ENCODE results near the gene HCAR2. TPM values are rescaled to one million over a fixed set of nuclear protein-coding genes. Genes with fewer than 3 reads are reported as not detected.

The HCAR2 gene
- total and polyA plus RNA-seq, 2 of the 4 experiments (the other 2 are of a cell fraction), result not detected

DNA sequence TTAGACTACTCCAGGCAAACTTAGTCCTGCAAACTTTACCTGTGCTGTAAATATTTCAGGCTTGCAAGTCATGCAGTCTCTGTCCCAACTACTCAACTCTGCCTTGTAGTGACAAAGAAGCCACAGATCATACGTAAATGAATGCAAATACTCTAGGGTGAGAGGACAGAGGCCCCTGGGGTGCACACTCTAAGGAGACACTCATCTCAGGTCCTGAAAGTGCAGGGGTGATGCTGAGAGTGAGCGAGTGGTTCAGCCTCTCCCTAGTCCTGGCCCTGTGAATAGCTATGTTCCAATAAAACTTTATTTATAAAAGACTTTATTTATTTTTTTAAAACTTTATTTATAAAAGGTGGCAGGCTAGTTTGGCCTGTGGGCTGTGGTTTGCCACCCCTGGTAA, 34.9 kb downstream of the HCAR2 start:
- Histone ChIP-seq H3K9ac (ENCODE audit: low read depth, low read length) (no peak overlapping the region), H4K20me1 (ENCODE audit: insufficient read depth, low read length) (no peaks in the 10 kb centered on the region), H2BK20ac (ENCODE audit: low read depth, low read length) (no peak overlapping the region), H2BK5ac (ENCODE audit: low read depth, low read length, poor library complexity, severe bottlenecking) (no peak overlapping the region), H3K4ac (ENCODE audit: low read depth, low read length) (no peak overlapping the region), H2AK9ac (replicated peaks; ENCODE audit: low read depth, low read length, poor library complexity) (no peak overlapping the region), H2BK120ac (ENCODE audit: low read depth, low read length) (no peak overlapping the region), H3K14ac (replicated peaks; ENCODE audit: low read depth, low read length) (no peak overlapping the region), H3K27ac (ENCODE audit: insufficient read depth, low read length) (no peak overlapping the region), H3K23ac (ENCODE audit: low read depth, low read length) (no peak overlapping the region), H4K5ac (ENCODE audit: low read depth, low read length) (no peak overlapping the region), H3K79me1 (ENCODE audit: low read depth in 1 of 2, low read length in 2 of 2) (no peaks in the 10 kb centered on the region), H3K4me1 (ENCODE audit: control insufficient read depth, insufficient read depth, low read length) (peaks cover 3% of the 10 kb centered on the region), H4K8ac (ENCODE audit: low read depth in 2 of 2, low read length in 2 of 2) (no peak overlapping the region), H3K4me2 (ENCODE audit: low read depth, low read length) (no peak overlapping the region), H4K91ac (ENCODE audit: insufficient read depth, low read depth, low read length) (no peak overlapping the region), H3K18ac (ENCODE audit: low read depth, low read length) (no peak overlapping the region), H2AFZ (replicated peaks; ENCODE audit: low read length, poor library complexity) (no peak overlapping the region), H2AK5ac (ENCODE audit: low read depth, low read length) (no peak overlapping the region), H3K9me1 (ENCODE audit: insufficient read depth, low read length) (no peaks in the 10 kb centered on the region), H3K36me3 (ENCODE audit: control insufficient read depth, insufficient read depth, low read length) (no peaks in the 10 kb centered on the region), H3K27me3 (ENCODE audit: control insufficient read depth, insufficient read depth, low read length) (no peaks in the 10 kb centered on the region), H3K4me3 (ENCODE audit: insufficient read depth, low read depth, low read length) (no peak overlapping the region), H3K56ac (ENCODE audit: extremely low read depth, insufficient read depth, low read length) (no peak overlapping the region), H2BK15ac (ENCODE audit: low read depth, low read length) (no peak overlapping the region), H3K9me3 (ENCODE audit: control insufficient read depth, insufficient read depth, low read length) (no peaks in the 10 kb centered on the region)
- ChIA-PET POLR2A (ENCODE audit: unreplicated experiment) (interaction anchor here (0.5 to 0.6 kb wide), 2 partner anchors 51 to 91 kb away, joined by 6 to 23 read pairs; no protein-coding TSS in a partner anchor), CTCF (no interaction called here)
- intact Hi-C loops (cut with micrococcal nuclease) (no loop called here), in situ Hi-C loops (cut with MboI; ENCODE audit: low sequenced_read_pairs) (no loop called here), dilution Hi-C loops (cut with HindIII; ENCODE audit: low sequenced_read_pairs, unreplicated experiment) (no loop called here)
- WGBS, 2 experiments (ENCODE audit: extremely low coverage in 2 of 2, insufficient read length in 1 of 2), result no CpG with 5 or more reads among the region's 2 CpGs
- ATAC-seq (ENCODE audit: low read depth), result no peak
- no TSS peak for BruUV-seq (replicated peaks)
- no peak for TF ChIP-seq NFE2L2 (IDR thresholded peaks at IDR 0.05; ENCODE audit: low read depth, low read length)
- no peak for TF ChIP-seq MXI1 (IDR thresholded peaks at IDR 0.05; ENCODE audit: borderline replicate concordance, low read depth, low read length)
- TF ChIP-seq SMC3 (IDR thresholded peaks at IDR 0.05; ENCODE audit: low read depth, low read length), result no peak
- no peak for TF ChIP-seq MAFK (IDR thresholded peaks at IDR 0.05; ENCODE audit: low read depth, low read length)
- no peak for TF ChIP-seq RCOR1 (IDR thresholded peaks at IDR 0.05; ENCODE audit: insufficient replicate concordance, low read length)
- no peak for TF ChIP-seq FOS (IDR thresholded peaks at IDR 0.05; ENCODE audit: low read depth, low read length)
- TF ChIP-seq CHD1 (IDR thresholded peaks at IDR 0.05; ENCODE audit: low read depth, low read length), result no peak
- no peak for TF ChIP-seq BHLHE40 (IDR thresholded peaks at IDR 0.05; ENCODE audit: low read depth, low read length)
- TF ChIP-seq CEBPB (IDR thresholded peaks at IDR 0.05; ENCODE audit: low read depth, low read length), result no peak
- TF ChIP-seq, protein P1, sequence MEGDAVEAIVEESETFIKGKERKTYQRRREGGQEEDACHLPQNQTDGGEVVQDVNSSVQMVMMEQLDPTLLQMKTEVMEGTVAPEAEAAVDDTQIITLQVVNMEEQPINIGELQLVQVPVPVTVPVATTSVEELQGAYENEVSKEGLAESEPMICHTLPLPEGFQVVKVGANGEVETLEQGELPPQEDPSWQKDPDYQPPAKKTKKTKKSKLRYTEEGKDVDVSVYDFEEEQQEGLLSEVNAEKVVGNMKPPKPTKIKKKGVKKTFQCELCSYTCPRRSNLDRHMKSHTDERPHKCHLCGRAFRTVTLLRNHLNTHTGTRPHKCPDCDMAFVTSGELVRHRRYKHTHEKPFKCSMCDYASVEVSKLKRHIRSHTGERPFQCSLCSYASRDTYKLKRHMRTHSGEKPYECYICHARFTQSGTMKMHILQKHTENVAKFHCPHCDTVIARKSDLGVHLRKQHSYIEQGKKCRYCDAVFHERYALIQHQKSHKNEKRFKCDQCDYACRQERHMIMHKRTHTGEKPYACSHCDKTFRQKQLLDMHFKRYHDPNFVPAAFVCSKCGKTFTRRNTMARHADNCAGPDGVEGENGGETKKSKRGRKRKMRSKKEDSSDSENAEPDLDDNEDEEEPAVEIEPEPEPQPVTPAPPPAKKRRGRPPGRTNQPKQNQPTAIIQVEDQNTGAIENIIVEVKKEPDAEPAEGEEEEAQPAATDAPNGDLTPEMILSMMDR (conservative IDR thresholded peaks at IDR 0.05; ENCODE audit: low read depth, low read length), result no peak
- no peak for TF ChIP-seq POLR2A (IDR thresholded peaks at IDR 0.05; ENCODE audit: low read depth, low read length)
- TF ChIP-seq MAZ (IDR thresholded peaks at IDR 0.05; ENCODE audit: borderline replicate concordance, low read depth, low read length), result no peak
- no peak for TF ChIP-seq RAD21 (IDR thresholded peaks at IDR 0.05; ENCODE audit: low read length)
- TF ChIP-seq, protein P2, sequence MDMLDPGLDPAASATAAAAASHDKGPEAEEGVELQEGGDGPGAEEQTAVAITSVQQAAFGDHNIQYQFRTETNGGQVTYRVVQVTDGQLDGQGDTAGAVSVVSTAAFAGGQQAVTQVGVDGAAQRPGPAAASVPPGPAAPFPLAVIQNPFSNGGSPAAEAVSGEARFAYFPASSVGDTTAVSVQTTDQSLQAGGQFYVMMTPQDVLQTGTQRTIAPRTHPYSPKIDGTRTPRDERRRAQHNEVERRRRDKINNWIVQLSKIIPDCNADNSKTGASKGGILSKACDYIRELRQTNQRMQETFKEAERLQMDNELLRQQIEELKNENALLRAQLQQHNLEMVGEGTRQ (IDR thresholded peaks at IDR 0.05; ENCODE audit: low read depth, low read length), result no peak
- TF ChIP-seq, protein P3, sequence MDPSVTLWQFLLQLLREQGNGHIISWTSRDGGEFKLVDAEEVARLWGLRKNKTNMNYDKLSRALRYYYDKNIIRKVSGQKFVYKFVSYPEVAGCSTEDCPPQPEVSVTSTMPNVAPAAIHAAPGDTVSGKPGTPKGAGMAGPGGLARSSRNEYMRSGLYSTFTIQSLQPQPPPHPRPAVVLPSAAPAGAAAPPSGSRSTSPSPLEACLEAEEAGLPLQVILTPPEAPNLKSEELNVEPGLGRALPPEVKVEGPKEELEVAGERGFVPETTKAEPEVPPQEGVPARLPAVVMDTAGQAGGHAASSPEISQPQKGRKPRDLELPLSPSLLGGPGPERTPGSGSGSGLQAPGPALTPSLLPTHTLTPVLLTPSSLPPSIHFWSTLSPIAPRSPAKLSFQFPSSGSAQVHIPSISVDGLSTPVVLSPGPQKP (IDR thresholded peaks at IDR 0.05; ENCODE audit: borderline replicate concordance, low read depth, low read length), result no peak
- no peak for TF ChIP-seq RFX5 (IDR thresholded peaks at IDR 0.05; ENCODE audit: low read depth, low read length)
- DNase-seq, result no peak
